ENCODE measurements around the gene CDC42.

Gene CDC42

GRCh38 chr1:22117238-22117637 lies 64.7 kb downstream of the CDC42 start:
- H3K4me3 ChIP-seq (ENCODE audit: control insufficient read depth, low read depth, low read length) = no peak overlapping the region
- no peak for DNase-seq (ENCODE audit: low read depth)
- TF ChIP-seq CTCF (IDR thresholded peaks at IDR 0.05; ENCODE audit: control insufficient read depth, insufficient read depth, low read depth, low read length, missing control alignments) = no peak

- no peak for DNase-seq (ENCODE audit: low read depth)
- no peak overlapping the region for H3K4me3 ChIP-seq (ENCODE audit: control insufficient read depth, low read depth, low read length)
- TF ChIP-seq CTCF (IDR thresholded peaks at IDR 0.05; ENCODE audit: control insufficient read depth, insufficient read depth, low read depth, low read length, missing control alignments) = no peak
Measured at GRCh38 chr1:22117851-22118250, 65.3 kb downstream of the CDC42 start.

GRCh38 chr1:22118291-22118992 lies 65.9 kb downstream of the CDC42 start:
- H3K4me3 ChIP-seq (ENCODE audit: control insufficient read depth, low read depth, low read length) = no peak overlapping the region
- no peak for DNase-seq (ENCODE audit: low read depth)
- no peak for TF ChIP-seq CTCF (IDR thresholded peaks at IDR 0.05; ENCODE audit: control insufficient read depth, insufficient read depth, low read depth, low read length, missing control alignments)

- no peak for DNase-seq (ENCODE audit: low read depth)
- no peak for TF ChIP-seq CTCF (IDR thresholded peaks at IDR 0.05; ENCODE audit: control insufficient read depth, insufficient read depth, low read depth, low read length, missing control alignments)
Measured at GRCh38 chr1:22119626-22120468, 67.3 kb downstream of the CDC42 start.

GRCh38 chr1:22120469-22120790 lies 67.9 kb downstream of the CDC42 start:
- no peak for DNase-seq (ENCODE audit: low read depth)
- no peak overlapping the region for H3K4me3 ChIP-seq (ENCODE audit: control insufficient read depth, low read depth, low read length)
- no peak for TF ChIP-seq CTCF (IDR thresholded peaks at IDR 0.05; ENCODE audit: control insufficient read depth, insufficient read depth, low read depth, low read length, missing control alignments)

More at GRCh38 chr1:22119626-22120468, 67.3 kb downstream of the CDC42 start:
- H3K4me3 ChIP-seq (ENCODE audit: control insufficient read depth, low read depth, low read length) = no peak overlapping the region

- no peak for TF ChIP-seq CTCF (IDR thresholded peaks at IDR 0.05; ENCODE audit: control insufficient read depth, insufficient read depth, low read depth, low read length, missing control alignments)
- DNase-seq (ENCODE audit: low read depth) = no peak
- H3K4me3 ChIP-seq (ENCODE audit: control insufficient read depth, low read depth, low read length) = no peak overlapping the region
Measured at GRCh38 chr1:22121421-22121911, 69.0 kb downstream of the CDC42 start.

Measured in AG09309 (cell line).